Mammary epithelial cell (primary cell): ENCODE results near the gene POC1A.

Experiments used
- EZH2 ChIP-seq: IDR thresholded peaks from 2 replicates; pipeline ENCODE4 v1.6.1; 2012; ENCODE audit warnings: low read length, inconsistent platforms, borderline replicate concordance
- TF ChIP-seq, protein P1 (sequence below), 2 donors: IDR thresholded peaks in 1 of 2; conservative IDR thresholded peaks in 1 of 2; 2 replicates each; pipeline ENCODE4 v1.5.1; 2011 to 2012; ENCODE audit warnings: inconsistent platforms in 2 of 2, low read length in 2 of 2, mild to moderate bottlenecking in 2 of 2, control low read depth in 1 of 2, low read depth in 1 of 2; ENCODE audit not compliant: insufficient read depth in 1 of 2; ENCODE audit errors: extremely low read depth in 1 of 2

DNA sequence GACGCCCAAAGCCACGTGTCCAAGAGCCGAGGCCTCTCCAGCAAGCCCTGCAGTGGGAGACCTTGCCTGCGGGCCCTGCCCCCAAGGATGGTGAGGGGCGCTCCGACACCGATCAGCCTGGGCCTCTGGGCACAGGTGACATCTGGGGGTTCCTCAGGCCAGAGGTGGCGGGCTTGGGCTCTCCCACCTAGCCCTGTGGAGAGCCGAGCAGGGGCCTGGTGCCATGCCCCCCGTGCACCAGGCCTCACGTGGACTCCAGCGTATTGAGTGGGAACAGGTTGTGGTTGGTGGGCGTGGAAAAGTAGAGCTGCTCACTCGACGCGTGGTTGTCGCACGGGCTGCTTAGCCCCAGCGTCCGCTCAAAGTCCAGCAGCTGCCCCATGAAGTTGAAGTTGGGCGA, 103.7 kb downstream of the POC1A start:
- TF ChIP-seq, protein P1, sequence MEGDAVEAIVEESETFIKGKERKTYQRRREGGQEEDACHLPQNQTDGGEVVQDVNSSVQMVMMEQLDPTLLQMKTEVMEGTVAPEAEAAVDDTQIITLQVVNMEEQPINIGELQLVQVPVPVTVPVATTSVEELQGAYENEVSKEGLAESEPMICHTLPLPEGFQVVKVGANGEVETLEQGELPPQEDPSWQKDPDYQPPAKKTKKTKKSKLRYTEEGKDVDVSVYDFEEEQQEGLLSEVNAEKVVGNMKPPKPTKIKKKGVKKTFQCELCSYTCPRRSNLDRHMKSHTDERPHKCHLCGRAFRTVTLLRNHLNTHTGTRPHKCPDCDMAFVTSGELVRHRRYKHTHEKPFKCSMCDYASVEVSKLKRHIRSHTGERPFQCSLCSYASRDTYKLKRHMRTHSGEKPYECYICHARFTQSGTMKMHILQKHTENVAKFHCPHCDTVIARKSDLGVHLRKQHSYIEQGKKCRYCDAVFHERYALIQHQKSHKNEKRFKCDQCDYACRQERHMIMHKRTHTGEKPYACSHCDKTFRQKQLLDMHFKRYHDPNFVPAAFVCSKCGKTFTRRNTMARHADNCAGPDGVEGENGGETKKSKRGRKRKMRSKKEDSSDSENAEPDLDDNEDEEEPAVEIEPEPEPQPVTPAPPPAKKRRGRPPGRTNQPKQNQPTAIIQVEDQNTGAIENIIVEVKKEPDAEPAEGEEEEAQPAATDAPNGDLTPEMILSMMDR (conservative IDR thresholded peaks at IDR 0.05 in 1 of 2, IDR thresholded peaks at IDR 0.05 in 1 of 2; ENCODE audit: extremely low read depth in 1 of 2, insufficient read depth in 1 of 2, low read depth in 1 of 2, low read length in 2 of 2) = no peak
- no peak for TF ChIP-seq EZH2
